Frontal cortex (tissue), 4 donors: Measurements from ENCODE around the gene ZNF333. TPM values are rescaled to one million over a fixed set of nuclear protein-coding genes. Genes with fewer than 3 reads are reported as not detected.
"Not testable (repeated sequence)": the region's sequence is repeated elsewhere in the genome, so short reads cannot be mapped to it uniquely, and the experiment has no call there.

Experiments used
- DNase-seq, 2 donors: peaks; one replicate each; pipeline ENCODE4 v3.0.0; 2012; ENCODE audit warnings: low spot score in 2 of 2
- FAIRE-seq: peaks from 2 replicates; lab custom pipeline; 2012; peaks lifted over from hg19 to GRCh38; lab: Jason Lieb, UNC
- total RNA-seq: library from RNA; depleted of rRNA; stranded (reverse); fragments of >200 nt; gene quantifications from one replicate; pipeline ENCODE4 v1.2.3, GENCODE V29; 2014
- donor health status: control.
- donor health status: control.
- donor health status: control.

ZNF333 gene
- total RNA-seq, 1 donor from 2014 or later, result 33.4 TPM

GRCh38 chr19:14764401-14764800 lies 74.6 kb downstream of the ZNF333 start:
- FAIRE-seq (no peak), DNase-seq (no peak)

GRCh38 chr19:14765403-14765802 lies 75.6 kb downstream of the ZNF333 start:
- FAIRE-seq, DNase-seq: not testable (repeated sequence)

GRCh38 chr19:14765841-14766240 lies 76.0 kb downstream of the ZNF333 start:
- not testable (repeated sequence) for DNase-seq, FAIRE-seq

- no peak for FAIRE-seq
- no peak for DNase-seq
Measured at GRCh38 chr19:14767466-14767971, 77.7 kb downstream of the ZNF333 start.

- DNase-seq (no peak), FAIRE-seq (no peak)
Measured at GRCh38 chr19:14768001-14768400, 78.2 kb downstream of the ZNF333 start.

- no peak for FAIRE-seq
- DNase-seq, result no peak
Measured at GRCh38 chr19:14769201-14769600, 79.4 kb downstream of the ZNF333 start.

- DNase-seq, result no peak
- no peak for FAIRE-seq
Measured at GRCh38 chr19:14770136-14770535, 80.3 kb downstream of the ZNF333 start.

GRCh38 chr19:14770944-14771839 lies 81.3 kb downstream of the ZNF333 start:
- no peak for DNase-seq

GRCh38 chr19:14772467-14772866 lies 82.6 kb downstream of the ZNF333 start:
- DNase-seq (no peak), FAIRE-seq (no peak)

More at GRCh38 chr19:14770944-14771839, 81.3 kb downstream of the ZNF333 start:
- no peak for FAIRE-seq

GRCh38 chr19:14772995-14773394 lies 83.1 kb downstream of the ZNF333 start:
- DNase-seq (no peak), FAIRE-seq (no peak)

GRCh38 chr19:14773722-14774121 lies 83.9 kb downstream of the ZNF333 start:
- not testable (repeated sequence) for FAIRE-seq, DNase-seq

GRCh38 chr19:14774373-14774772 lies 84.5 kb downstream of the ZNF333 start:
- FAIRE-seq, result no peak
- DNase-seq, result no peak

- not testable (repeated sequence) for FAIRE-seq, DNase-seq
Measured at GRCh38 chr19:14775326-14775725, 85.5 kb downstream of the ZNF333 start.

GRCh38 chr19:14775869-14776586 lies 86.2 kb downstream of the ZNF333 start:
- FAIRE-seq, result no peak

GRCh38 chr19:14777645-14778044 lies 87.8 kb downstream of the ZNF333 start:
- not testable (repeated sequence) for FAIRE-seq, DNase-seq

More at GRCh38 chr19:14775869-14776586, 86.2 kb downstream of the ZNF333 start:
- no peak for DNase-seq

- DNase-seq, FAIRE-seq: not testable (repeated sequence)
Measured at GRCh38 chr19:14778110-14778845, 88.4 kb downstream of the ZNF333 start, which contains the start of gene ADGRE2. ADGRE2 (minus strand) TSS chr19:14778560; CDS start chr19:14776756, 1,804 bp downstream.

GRCh38 chr19:14779151-14779550 lies 89.3 kb downstream of the ZNF333 start:
- DNase-seq, result no peak
- no peak for FAIRE-seq

GRCh38 chr19:14780622-14781225 lies 90.9 kb downstream of the ZNF333 start:
- FAIRE-seq, DNase-seq: not testable (repeated sequence)
